ENCODE results near the gene MUC20. TPM values are rescaled to one million over a fixed set of nuclear protein-coding genes. Genes with fewer than 3 reads are reported as not detected.
"Not testable (repeated sequence)": the region's sequence is repeated elsewhere in the genome, so short reads cannot be mapped to it uniquely, and the experiment has no call there.

The MUC20 gene
- total RNA-seq, 1 donor from 2014 or later = 6.5 TPM

DNA sequence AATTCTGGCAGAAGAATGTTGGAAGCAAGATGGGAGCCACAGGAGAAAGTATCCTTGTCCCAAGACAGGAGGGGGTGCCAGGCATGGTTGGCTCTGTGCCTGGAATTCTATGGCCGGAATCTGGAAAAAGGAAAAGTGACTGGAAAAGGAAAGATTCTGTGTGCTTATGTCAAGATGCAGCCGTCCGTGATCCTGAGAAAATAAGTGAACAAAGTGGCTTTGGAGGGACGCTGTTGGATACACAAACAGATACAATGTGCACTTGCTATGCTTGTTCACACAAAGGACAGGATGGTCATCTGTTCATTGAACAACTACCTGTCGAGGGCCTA is 28.5 kb upstream of the MUC20 start:
- intact Hi-C loops (cut with DNase I) = no loop called here

DNA sequence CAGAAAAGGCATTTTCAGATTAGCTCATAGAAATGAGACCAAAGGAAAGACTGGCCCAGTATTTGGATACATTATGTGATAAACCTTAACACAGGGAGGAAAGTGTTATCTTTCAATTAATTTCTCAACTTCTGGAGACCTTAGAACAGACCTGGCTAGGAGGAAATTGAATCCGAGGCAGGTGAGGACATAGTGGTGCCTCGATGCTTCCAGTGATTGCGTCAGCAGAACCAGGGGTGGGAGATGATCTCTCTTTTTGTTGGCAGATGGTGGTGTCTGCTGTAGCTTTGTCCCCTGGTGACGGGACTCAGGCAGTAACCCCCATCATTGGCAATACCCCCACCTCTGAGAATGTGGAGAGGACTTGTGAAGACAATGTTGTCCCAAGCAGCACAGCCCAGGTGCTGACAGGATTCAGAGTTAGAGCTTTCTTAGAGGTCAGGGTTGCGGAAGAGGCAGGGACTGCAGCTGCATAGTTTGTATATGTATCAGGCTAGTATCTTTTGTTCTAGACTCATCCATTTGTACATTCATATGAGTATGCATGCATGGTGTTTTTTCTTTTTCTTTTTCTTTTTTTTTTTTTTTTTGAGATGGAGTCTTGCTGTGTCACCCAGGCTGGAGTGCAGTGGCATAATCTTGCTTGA is 27.9 kb upstream of the MUC20 start:
- intact Hi-C loops (cut with DNase I) = no loop called here
- DNase-seq (ENCODE audit: low spot score) = peak; percentile 56

More for the DNA sequence above, 28.5 kb upstream of the MUC20 start:
- peak; percentile 56 for DNase-seq (ENCODE audit: low spot score)

DNA sequence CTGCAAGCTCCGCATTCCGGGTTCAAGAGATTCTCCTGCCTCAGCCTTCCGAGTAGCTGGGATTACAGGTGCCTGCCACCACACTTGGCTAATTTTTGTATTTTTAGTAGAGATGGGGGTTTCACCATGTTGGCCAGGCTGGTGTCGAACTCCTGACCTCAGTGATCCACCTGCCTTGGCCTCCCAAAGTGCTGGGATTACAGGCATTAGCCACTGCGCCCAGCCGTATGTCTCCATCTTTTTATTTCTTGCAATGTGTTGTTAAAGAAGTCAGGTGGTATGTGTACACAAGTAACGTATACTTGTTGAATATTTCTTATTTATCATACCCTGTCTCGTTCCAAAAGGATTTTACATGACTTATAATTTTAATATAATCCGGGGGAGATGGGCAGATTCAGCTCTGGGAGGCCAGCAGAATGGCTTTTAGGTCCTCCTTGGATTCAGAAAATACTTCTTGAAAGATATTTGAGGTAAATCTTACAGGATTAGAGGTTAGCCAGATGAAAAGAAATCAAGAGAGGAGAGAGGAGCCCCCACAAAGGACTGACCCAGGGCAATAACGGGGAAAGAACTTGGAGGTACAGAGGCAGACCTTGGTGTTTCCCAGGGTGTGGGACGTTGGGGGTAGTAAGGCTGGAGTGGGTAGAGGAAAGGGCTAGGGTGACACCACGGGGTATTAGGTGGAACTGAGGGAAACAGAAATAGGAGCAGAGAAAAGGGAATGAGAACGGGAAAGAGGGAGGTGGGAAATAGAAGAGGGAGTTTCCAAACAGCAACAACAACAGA is 27.2 kb upstream of the MUC20 start:
- no peak for DNase-seq (ENCODE audit: low spot score)
- intact Hi-C loops (cut with DNase I) = no loop called here

DNA sequence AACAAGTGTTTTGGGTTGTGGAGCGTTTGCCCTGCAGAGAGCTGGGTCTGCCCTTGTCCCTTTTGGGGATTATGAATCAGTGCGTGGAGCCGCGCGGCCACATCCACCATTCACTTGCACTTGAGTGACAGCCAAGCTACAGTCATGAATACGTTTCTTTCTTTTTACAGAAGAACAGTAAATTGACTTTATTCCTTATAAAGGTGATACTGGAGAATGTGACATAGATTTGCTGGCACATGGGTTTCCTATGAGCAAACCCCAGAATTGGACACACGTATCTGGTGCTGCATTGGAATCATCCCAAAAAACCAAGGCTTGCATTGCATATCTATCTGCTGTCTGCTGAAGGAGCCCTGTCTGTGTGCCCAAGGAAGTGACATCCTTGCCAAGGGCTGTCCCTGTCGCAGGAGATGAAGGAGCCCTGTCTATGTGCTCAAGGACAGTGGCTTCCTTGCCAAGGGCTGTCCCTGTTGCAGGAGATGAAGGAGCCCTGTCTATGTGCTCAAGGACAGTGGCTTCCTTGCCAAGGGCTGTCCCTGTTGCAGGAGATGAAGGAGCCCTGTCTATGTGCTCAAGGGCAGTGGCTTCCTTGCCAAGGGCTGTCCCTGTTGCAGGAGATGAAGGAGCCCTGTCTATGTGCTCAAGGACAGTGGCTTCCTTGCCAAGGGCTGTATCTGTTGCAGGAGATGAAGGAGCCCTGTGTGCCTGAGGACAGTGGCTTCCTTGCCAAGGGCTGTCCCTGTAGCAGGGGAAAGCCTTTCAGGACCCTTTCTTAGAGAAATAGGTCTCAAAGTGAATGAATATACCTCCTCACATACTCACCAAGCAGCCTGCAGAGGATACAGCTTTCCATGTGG is 26.3 kb upstream of the MUC20 start:
- peak; percentile 73 for DNase-seq (ENCODE audit: low spot score)
- intact Hi-C loops (cut with DNase I) = not testable (repeated sequence)

DNA sequence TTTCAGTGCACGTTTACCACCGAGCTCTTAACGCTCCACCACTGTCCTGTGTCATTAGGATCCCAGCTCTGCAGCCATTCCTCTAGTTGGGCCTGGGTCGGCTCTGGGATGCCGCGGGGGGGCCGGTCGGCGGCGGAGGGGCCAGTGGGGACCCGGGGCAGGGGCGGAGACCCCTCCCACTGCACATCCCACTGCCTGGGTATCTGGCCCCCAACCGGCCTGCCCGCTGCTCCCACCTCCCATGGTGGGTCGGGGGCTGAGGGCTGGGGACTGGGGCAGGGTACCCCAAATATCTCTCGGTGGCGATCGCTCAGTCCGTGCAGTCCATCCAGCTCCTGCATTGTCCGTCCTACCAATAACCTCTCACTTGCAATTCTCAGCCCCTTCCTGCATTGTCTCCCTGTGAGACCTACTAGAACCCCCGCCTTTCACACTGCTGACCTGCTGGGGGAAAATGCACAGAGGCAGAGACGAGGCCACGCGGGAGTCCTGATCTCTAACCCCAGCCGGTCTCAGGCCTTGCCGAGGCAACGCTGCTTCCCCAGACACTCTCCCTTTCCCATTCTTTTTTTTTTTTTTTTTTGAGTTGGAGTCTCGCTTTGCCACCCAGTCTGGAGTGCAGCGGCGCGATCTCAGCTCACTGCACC is 24.0 kb upstream of the MUC20 start:
- intact Hi-C loops (cut with DNase I) = no loop called here
- DNase-seq (ENCODE audit: low spot score) = peak; percentile 75

DNA sequence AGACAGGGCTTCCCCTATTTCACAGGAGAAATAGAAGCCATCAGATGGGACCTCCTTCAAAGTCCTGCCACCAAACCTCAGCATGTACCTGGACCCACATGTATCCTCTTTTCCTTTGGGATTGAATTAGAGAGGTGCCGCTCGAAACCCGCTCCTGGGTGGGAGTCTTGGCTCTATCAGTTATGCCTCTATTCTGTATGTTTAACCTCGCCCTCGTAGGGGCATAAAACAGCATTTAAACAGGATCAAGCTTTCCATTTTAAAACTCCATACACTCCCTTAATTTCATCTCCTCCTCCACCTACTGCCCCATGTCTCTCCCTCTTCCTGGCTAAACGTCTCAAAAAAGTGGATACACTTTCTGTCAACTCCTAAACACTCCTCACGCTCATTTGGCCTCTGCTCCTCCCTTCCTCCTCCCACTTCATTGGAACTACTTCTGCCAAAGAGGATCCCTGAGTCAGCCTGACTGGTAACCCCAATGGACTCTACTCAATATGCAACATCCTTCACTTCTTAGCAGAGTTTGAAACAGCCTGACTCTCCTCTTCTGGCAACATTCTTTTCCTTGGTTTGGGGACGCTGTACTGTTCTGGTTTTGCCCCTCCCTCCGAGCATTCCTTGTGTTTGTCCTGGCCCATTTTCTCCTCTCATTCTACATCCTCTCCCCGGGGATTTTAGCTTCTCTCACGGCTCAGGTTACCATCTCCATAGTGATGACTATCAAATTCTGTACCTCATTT is 23.0 kb upstream of the MUC20 start:
- intact Hi-C loops (cut with DNase I) = no loop called here
- peak; percentile 69 for DNase-seq (ENCODE audit: low spot score)

DNA sequence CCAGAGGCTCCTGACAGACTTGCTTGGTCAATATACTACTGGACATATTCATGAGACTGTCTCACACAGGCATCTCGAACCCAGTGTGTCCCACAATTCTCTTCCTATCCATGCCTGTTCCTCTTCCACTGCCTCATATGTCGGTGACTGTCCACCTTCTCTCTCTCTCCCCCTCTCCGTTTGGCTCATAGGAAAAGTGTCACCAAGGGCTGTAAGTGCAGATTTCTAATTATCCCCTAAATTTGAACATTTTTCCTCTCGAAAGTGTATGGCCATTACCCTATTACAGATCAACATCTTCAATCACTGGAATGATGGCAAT is 22.5 kb upstream of the MUC20 start:
- intact Hi-C loops (cut with DNase I) = no loop called here

DNA sequence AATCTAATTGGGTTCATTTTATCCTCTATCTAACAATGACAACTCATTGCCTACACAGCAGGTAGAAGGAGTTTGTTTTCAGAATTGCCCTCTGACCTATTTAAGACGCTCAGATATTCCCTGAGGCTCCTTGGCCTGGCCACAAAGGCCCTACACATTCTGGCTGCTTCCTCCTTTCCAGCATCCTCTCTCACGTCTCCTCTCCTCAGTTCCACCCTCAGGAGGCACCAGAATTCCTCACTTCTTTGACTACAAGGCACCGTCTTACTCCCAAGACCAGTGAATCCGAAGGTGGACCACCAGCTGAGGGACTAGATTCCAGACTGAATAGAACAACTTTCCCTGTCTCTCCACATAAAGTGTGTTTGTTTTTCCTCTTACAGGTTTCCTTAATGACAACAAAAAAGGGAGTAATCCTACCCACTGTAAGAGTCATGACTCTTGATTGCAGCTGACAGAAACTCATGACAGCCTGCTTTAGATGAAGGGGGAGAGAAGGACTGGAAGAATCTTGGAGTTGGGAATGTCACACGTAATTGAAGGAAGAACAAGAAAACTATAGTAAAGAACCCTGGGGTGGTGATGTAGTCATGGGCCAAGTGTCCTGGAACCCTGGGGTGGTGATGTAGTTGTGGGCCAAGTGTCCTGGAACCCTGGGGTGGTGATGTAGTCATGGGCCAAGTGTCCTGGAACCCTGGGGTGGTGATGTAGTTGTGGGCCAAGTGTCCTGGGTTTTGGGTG is 22.0 kb upstream of the MUC20 start:
- no peak for DNase-seq (ENCODE audit: low spot score)
- intact Hi-C loops (cut with DNase I) = no loop called here

More for the DNA sequence above, 22.5 kb upstream of the MUC20 start:
- DNase-seq (ENCODE audit: low spot score) = no peak

DNA sequence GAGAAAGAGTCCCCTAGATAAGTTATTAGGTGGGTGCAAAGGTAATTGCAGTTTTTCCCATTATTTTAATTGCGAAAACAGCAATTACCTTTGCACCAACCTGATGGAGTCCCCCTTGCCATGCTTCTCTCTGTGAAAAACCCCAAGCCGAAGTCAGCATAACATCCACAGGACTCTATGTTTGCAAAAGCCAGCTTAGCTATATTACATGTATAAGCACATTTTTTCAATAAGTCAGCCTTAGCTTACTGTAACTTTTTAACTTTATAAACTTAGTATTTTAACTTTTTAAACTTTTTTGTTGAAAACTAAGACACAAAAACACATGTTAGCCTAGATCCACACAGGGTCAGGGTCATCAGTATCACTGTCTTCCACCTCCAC is 21.4 kb upstream of the MUC20 start:
- no peak for DNase-seq (ENCODE audit: low spot score)
- intact Hi-C loops (cut with DNase I) = no loop called here

DNA sequence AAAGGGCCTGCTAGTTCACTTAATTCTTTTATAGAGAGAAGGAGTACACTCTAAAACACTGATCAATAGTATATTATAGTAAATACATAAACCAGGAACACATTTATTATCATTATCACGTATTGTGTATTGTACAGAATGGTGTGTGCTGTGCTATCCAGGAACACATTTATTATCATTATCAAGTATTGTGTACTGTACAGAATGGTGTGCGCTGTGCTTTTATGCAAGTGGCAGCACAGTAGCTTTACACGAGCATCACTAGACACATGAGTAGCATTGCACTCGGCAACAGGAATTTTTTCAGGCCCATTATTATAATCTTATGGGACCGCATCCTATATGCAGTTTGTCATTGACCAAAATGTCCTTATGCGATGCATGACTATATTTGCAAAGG is 20.9 kb upstream of the MUC20 start:
- no peak for DNase-seq (ENCODE audit: low spot score)
- intact Hi-C loops (cut with DNase I) = no loop called here

DNA sequence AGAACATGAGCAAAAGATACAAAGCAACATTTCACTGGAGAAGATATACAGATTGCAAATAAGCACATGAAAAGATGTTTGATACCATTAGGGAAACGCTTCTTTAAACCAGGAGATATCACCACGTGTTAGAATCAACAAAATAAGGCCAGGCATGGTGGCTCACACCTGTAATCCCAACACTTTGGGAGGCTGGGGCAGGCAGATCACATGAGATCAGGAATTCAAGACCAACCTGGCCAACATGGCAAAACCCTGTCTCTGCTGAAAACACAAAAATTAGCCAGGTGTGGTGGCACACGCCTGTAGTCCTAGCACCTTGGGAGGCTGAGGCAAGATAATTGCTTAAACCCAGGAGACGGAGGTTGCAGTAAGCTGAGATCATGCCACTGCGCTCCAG is 20.5 kb upstream of the MUC20 start:
- intact Hi-C loops (cut with DNase I) = no loop called here
- DNase-seq (ENCODE audit: low spot score) = peak; percentile 68

DNA sequence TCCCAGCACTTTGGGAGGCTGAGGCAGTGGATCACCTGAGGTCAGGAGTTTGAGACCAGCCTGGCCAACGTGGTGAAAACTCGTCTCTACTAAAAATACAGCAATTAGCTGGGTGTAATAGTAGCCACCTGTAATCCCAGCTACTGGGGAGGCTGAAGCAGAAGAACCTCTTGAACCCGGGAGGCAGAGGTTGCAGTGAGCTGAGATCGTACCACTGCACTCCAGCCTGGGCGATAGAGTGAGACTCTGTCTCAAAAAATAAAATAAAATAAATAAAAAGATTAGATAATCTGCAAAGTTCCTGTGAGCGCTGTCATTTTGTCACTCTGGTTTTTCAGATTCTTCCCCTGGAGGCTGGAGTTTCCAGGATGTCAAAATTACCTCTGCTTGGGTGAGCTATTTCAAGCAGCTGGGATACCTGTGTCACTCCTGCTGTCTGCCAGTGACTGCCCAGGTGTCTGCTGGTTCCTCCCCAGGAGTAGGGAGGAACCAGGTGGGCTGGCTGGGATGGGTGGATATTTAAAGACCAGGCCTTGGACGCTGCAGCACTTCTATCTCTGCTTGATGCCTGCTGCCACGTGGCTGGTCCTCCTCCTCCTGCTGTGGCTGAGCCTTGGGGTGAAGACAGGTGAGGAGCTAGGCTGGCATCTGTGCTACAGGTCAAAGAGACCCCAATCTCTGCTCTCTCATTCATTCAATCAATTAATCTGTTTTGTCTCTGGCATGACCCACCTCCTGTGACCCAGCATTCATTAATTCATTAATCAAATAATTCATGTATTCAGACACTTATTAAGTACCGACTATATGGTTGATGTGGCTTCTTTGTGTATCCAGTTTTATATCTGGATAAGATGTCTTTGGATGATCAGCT is 19.5 kb upstream of the MUC20 start:
- DNase-seq (ENCODE audit: low spot score) = peak; percentile 76
- intact Hi-C loops (cut with DNase I) = no loop called here

DNA sequence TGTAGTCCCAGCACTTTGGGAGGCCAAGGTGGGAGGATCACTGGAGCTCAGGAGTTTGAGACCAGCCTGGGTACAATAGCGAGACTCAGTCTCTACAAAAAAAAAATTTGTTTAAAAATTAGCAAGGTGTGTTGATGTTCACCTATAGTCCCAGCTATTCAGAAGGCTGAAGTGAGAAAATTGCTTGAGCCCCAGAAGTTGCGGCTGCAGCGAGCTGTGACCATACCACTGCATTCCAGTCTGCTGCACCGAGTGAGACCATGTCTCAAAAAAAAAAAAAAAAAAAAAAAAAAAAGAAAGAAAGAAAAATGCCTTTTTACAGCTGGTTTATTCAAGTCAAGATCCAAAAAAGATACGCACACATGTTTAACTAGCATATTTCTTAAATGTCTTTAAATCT is 17.0 kb upstream of the MUC20 start:
- DNase-seq (ENCODE audit: low spot score) = no peak
- intact Hi-C loops (cut with DNase I) = no loop called here

DNA sequence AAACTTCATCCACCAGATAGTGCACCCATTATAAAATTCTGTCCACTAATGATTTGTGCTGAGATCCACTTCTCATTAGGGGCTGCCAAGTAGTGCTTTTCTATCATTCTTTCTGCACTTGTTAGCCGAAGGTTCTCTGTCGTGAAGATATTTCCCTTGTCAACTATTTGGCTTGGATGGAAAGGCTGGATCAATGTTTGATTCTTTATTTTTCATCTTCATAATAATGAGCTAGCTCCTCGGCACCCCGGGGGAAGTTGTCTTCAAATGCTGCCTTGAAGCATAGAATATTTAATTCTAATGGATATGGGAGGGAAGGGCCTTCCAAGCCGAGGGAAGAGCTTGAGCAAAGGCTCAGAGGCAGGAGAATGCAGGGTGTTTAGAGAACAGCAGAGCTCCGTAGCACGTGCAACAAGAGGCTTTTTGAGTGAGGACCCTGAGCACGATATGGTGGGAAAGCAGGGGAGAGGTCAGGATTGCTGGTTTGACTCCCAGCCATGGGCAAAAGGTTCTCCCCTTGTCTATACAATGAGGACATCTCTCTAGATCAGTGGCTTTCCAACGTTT is 16.3 kb upstream of the MUC20 start:
- intact Hi-C loops (cut with DNase I) = no loop called here
- DNase-seq (ENCODE audit: low spot score) = peak; percentile 71

DNA sequence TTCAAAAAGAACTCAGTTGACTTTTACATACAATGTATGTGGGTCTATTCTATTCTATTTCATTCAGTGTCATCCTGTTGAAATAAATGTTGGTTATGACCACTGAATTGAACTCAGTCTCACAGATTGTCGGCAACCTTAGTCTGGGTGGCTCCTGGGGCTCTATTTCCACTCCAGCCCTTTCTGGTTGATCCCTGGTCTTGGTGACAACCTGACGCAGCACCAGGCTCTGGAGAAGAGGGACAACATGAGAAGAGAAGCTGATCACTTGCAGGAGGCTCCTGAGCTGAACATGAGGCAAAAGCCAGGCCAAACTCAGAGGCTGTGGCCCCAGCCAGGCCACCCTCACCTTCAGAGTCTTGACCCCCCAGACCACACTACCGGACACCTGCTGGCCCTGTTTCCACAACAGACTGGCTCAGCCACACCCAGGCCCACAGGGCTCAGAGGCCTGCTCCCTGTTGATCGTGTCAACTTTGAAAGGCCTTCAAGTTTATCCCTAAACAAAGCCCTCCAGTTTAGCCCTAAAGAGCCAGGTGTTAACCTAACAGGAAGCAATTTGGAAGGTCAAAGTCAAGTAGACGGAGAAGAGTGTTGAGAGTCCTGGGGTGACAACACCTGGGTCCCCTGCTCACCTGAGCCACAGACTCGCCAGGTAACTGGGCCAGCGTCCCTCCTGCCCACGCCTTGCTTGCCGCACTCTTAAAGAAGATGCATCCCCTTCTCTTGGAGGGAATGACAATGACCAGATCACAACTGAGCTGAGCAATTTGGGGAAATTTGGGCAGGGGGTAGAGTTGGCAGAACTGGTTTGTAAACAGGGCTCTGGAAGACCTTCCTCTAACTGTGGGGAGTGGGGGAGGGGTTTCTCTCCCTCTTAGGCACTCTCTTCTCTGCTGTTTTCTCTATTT is 15.4 kb upstream of the MUC20 start:
- intact Hi-C loops (cut with DNase I) = no loop called here
- DNase-seq (ENCODE audit: low spot score) = peak; percentile 73

DNA sequence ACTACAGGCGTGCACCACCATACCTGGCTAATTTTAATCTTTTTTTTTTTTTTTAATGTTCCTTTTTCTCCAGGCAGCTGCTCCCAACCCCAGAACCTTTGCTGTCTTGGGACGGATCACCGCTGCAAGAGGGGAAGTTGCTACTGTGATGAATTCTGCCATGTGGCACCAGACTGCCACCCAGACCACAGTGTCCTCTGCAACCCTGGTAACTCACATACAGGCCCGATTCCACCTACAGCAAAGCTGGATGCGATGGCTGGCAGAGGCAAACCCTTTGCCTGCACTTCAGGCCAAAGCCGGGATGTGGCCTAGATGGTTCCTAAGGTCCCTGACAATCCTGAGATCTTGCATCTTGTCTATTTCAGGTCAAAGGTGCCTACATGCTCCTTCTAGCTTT is 12.7 kb upstream of the MUC20 start:
- DNase-seq (ENCODE audit: low spot score) = no peak
- intact Hi-C loops (cut with DNase I) = no loop called here

All from cardiac septum (tissue), 1 donor.